GM12891 (cell line): Measurements from ENCODE around the gene SETD1B.
"Not testable (repeated sequence)": the region's sequence is repeated elsewhere in the genome, so short reads cannot be mapped to it uniquely, and the experiment has no call there.

Experiments
- POLR2A ChIP-seq: IDR thresholded peaks from 2 replicates; pipeline ENCODE4 v1.6.1; 2011; ENCODE audit warnings: low read depth, low read length, control low read depth
- POLR2AphosphoS5 ChIP-seq: IDR thresholded peaks from 2 replicates; pipeline ENCODE4 v1.6.1; 2011; ENCODE audit warnings: low read depth, low read length, control low read depth
- TAF1 ChIP-seq: IDR thresholded peaks from 2 replicates; pipeline ENCODE4 v1.6.1; 2011; ENCODE audit warnings: low read depth, low read length, control low read depth

GRCh38 chr12:121852392-121852791, 48.6 kb downstream of the SETD1B start:
- TF ChIP-seq POLR2A, POLR2AphosphoS5, TAF1: not testable (repeated sequence)
